SHP77 treated with DMSO at 0.1 percent for 48 hours (cell line): Measurements from ENCODE around the gene ZNF620.
"Not testable (repeated sequence)": the region's sequence is repeated elsewhere in the genome, so short reads cannot be mapped to it uniquely, and the experiment has no call there.

ENCODE experiments used
- DNase-seq: peaks from one replicate; lab custom pipeline; 2025; lab: John Stamatoyannopoulos, UW

ZNF620 gene

GRCh38 chr3:40505599-40506462 lies at the start of gene ZNF620:
Gene ZNF620, plus strand, starts transcription at chr3:40506039. Its CDS starts 314 bp downstream, at chr3:40506353.
- peak; percentile 84 for DNase-seq

GRCh38 chr3:40456279-40456939 lies 49.4 kb upstream of the ZNF620 start:
- DNase-seq = no peak

- peak; percentile 72 for DNase-seq
These were observed 48.7 kb upstream of the ZNF620 start, which contains the start of gene RPL14 for GRCh38 chr3:40456940-40457823. Gene RPL14, plus strand, starts transcription at chr3:40457339. Its CDS starts 133 bp downstream, at chr3:40457472.

GRCh38 chr3:40458473-40458872 lies 47.4 kb upstream of the ZNF620 start:
- DNase-seq = no peak

- DNase-seq = not testable (repeated sequence)
These were observed 45.4 kb upstream of the ZNF620 start for GRCh38 chr3:40460481-40460880.

- DNase-seq = no peak
These were observed 44.7 kb upstream of the ZNF620 start for GRCh38 chr3:40461161-40461560.

- not testable (repeated sequence) for DNase-seq
These were observed 43.0 kb upstream of the ZNF620 start for GRCh38 chr3:40462838-40463237.

- no peak for DNase-seq
These were observed 42.3 kb upstream of the ZNF620 start for GRCh38 chr3:40463579-40463978.

- DNase-seq = no peak
These were observed 41.3 kb upstream of the ZNF620 start for GRCh38 chr3:40464339-40465110.

- no peak for DNase-seq
These were observed 40.8 kb upstream of the ZNF620 start for GRCh38 chr3:40465111-40465407.

- no peak for DNase-seq
These were observed 40.4 kb upstream of the ZNF620 start for GRCh38 chr3:40465456-40465855.

GRCh38 chr3:40468018-40468417 lies 37.8 kb upstream of the ZNF620 start:
- DNase-seq = no peak

- no peak for DNase-seq
These were observed 35.1 kb upstream of the ZNF620 start for GRCh38 chr3:40470701-40471100.

GRCh38 chr3:40476478-40477470 lies 29.1 kb upstream of the ZNF620 start, which contains the start of gene ZNF619:
Gene ZNF619, plus strand, starts transcription at chr3:40477122. Its CDS starts 858 bp downstream, at chr3:40477980.
- DNase-seq = peak; percentile 50

GRCh38 chr3:40477666-40478065 lies 28.2 kb upstream of the ZNF620 start:
- DNase-seq = no peak

- no peak for DNase-seq
These were observed 18.7 kb upstream of the ZNF620 start for GRCh38 chr3:40487172-40487571.

GRCh38 chr3:40490916-40491315 lies 14.9 kb upstream of the ZNF620 start:
- no peak for DNase-seq

- DNase-seq = no peak
These were observed 11.1 kb upstream of the ZNF620 start for GRCh38 chr3:40494698-40495097.

- no peak for DNase-seq
These were observed 8.6 kb upstream of the ZNF620 start for GRCh38 chr3:40497288-40497687.

- no peak for DNase-seq
These were observed 5.9 kb upstream of the ZNF620 start for GRCh38 chr3:40499952-40500351.
